Spinal cord (tissue), 10 donors: ENCODE measurements around the gene EAPP. TPM values are rescaled to one million over a fixed set of nuclear protein-coding genes. Genes with fewer than 3 reads are reported as not detected.
"Not testable (repeated sequence)": the region's sequence is repeated elsewhere in the genome, so short reads cannot be mapped to it uniquely, and the experiment has no call there.

ENCODE experiments used
- DNase-seq, 6 donors: peaks; one replicate each; pipeline versions ENCODE4 v3.0.0 to v3.0.0-alpha.2; 2013 to 2015; ENCODE audit warnings: low spot score in 6 of 6, low read depth in 4 of 6
- H3K27ac ChIP-seq: one replicate; pipeline ENCODE4 v1.5.1; 2013; ENCODE audit warnings: low read depth, low read length, control low read depth
- H3K27me3 ChIP-seq: one replicate; pipeline ENCODE4 v1.6.1; 2013; ENCODE audit warnings: low read length; ENCODE audit not compliant: control insufficient read depth, insufficient read depth
- H3K36me3 ChIP-seq: one replicate; pipeline ENCODE4 v1.6.1; 2013; ENCODE audit warnings: low read length; ENCODE audit not compliant: control insufficient read depth, insufficient read depth
- H3K4me1 ChIP-seq: one replicate; pipeline ENCODE4 v1.6.1; 2013; ENCODE audit warnings: low read length; ENCODE audit not compliant: control insufficient read depth, insufficient read depth
- H3K4me3 ChIP-seq: one replicate; pipeline ENCODE4 v1.5.1; 2013; ENCODE audit warnings: low read depth, low read length, control low read depth
- H3K9me3 ChIP-seq: one replicate; pipeline ENCODE4 v1.6.1; 2013; ENCODE audit warnings: low read length; ENCODE audit not compliant: control insufficient read depth, insufficient read depth
- WGBS: methylation state at CpG from one replicate; pipeline ENCODE4 v1.1.5; 2013; ENCODE audit warnings: missing lambda C conversion rate; ENCODE audit not compliant: insufficient coverage; 5-methylcytosine and 5-hydroxymethylcytosine counted together
- polyA plus RNA-seq, 2 donors: library from polyadenylated mRNA; unstranded; fragments of 120-200 nt; gene quantifications; one replicate each; pipeline ENCODE4 v1.2.1, GENCODE V29; 2013; ENCODE audit not compliant: insufficient read length in 2 of 2
- total RNA-seq, 2 donors: library from RNA; depleted of rRNA in 1 of 2; stranded (reverse); fragments of 120-200 nt in 1 of 2; fragments of >200 nt in 1 of 2; gene quantifications; one replicate each; pipeline versions ENCODE4 v1.2.3 to v1.2.4, GENCODE V29; 2013 to 2014
- donor health status: healthy.

The EAPP gene
- total and polyA plus RNA-seq, 4 donors = 48.3 to 69.9 (median 60.5) TPM

GRCh38 chr14:34496679-34497513 lies 42.6 kb downstream of the EAPP start:
- peaks cover 13% of the 10 kb centered on the region for H3K4me1 ChIP-seq
- peak overlapping the region; percentile 6 for H3K4me3 ChIP-seq
- 32% methylated on average over 8 of the region's 14 CpGs for WGBS
- H3K36me3 ChIP-seq = no peaks in the 10 kb centered on the region
- H3K27me3 ChIP-seq = no peaks in the 10 kb centered on the region
- peak overlapping the region; percentile 89 for H3K27ac ChIP-seq
- peak; percentile 33 to 84 (median 46) for DNase-seq
- no peaks in the 10 kb centered on the region for H3K9me3 ChIP-seq

- Histone ChIP-seq H3K4me3 (no peak overlapping the region), H3K27ac (peak overlapping the region; percentile 89)
- WGBS = 94% methylated on average over 6 of the region's 11 CpGs
Observed at GRCh38 chr14:34496007-34496678, 43.4 kb downstream of the EAPP start.

GRCh38 chr14:34489324-34489723 lies 50.2 kb downstream of the EAPP start:
- no peak overlapping the region for H3K4me3 ChIP-seq
- DNase-seq = no peak
- no peaks in the 10 kb centered on the region for H3K36me3 ChIP-seq
- no peak overlapping the region for H3K27ac ChIP-seq
- 90% methylated on average over 1 of the region's 1 CpG for WGBS
- no peaks in the 10 kb centered on the region for H3K4me1 ChIP-seq
- H3K9me3 ChIP-seq = no peaks in the 10 kb centered on the region
- no peaks in the 10 kb centered on the region for H3K27me3 ChIP-seq

More at GRCh38 chr14:34496007-34496678, 43.4 kb downstream of the EAPP start:
- Histone ChIP-seq H3K36me3 (no peaks in the 10 kb centered on the region), H3K27me3 (no peaks in the 10 kb centered on the region), H3K4me1 (peaks cover 13% of the 10 kb centered on the region), H3K9me3 (no peaks in the 10 kb centered on the region)
- peak in 1 of 6 donors; percentile 7 for DNase-seq

GRCh38 chr14:34488528-34488927 lies 51.0 kb downstream of the EAPP start:
- H3K4me3 ChIP-seq = no peak overlapping the region
- no peak overlapping the region for H3K27ac ChIP-seq
- H3K4me1 ChIP-seq = no peaks in the 10 kb centered on the region
- H3K9me3 ChIP-seq = no peaks in the 10 kb centered on the region
- no peaks in the 10 kb centered on the region for H3K36me3 ChIP-seq
- H3K27me3 ChIP-seq = no peaks in the 10 kb centered on the region
- no peak for DNase-seq
- WGBS = no CpG with 5 or more reads among the region's 7 CpGs

- 90% methylated on average over 1 of the region's 1 CpG for WGBS
- Histone ChIP-seq H3K27ac (no peak overlapping the region), H3K36me3 (no peaks in the 10 kb centered on the region), H3K27me3 (no peaks in the 10 kb centered on the region), H3K9me3 (no peaks in the 10 kb centered on the region), H3K4me3 (no peak overlapping the region), H3K4me1 (no peaks in the 10 kb centered on the region)
- DNase-seq = no peak
Observed at GRCh38 chr14:34484726-34485125, 54.8 kb downstream of the EAPP start.

GRCh38 chr14:34482463-34482862 lies 57.0 kb downstream of the EAPP start:
- Histone ChIP-seq H3K4me1 (no peaks in the 10 kb centered on the region), H3K36me3 (no peaks in the 10 kb centered on the region), H3K27me3 (no peaks in the 10 kb centered on the region), H3K9me3 (no peaks in the 10 kb centered on the region), H3K27ac (no peak overlapping the region), H3K4me3 (no peak overlapping the region)
- no peak for DNase-seq
- WGBS = 100% methylated on average over 2 of the region's 2 CpGs

- H3K4me3 ChIP-seq = no peak overlapping the region
- no peaks in the 10 kb centered on the region for H3K36me3 ChIP-seq
- H3K9me3 ChIP-seq = no peaks in the 10 kb centered on the region
- WGBS = no CpG with 5 or more reads among the region's 4 CpGs
- no peaks in the 10 kb centered on the region for H3K27me3 ChIP-seq
- no peak overlapping the region for H3K27ac ChIP-seq
- DNase-seq = no peak
- no peaks in the 10 kb centered on the region for H3K4me1 ChIP-seq
Observed at GRCh38 chr14:34479694-34480093, 59.8 kb downstream of the EAPP start.

GRCh38 chr14:34478261-34478660 lies 61.2 kb downstream of the EAPP start:
- Histone ChIP-seq H3K36me3 (no peaks in the 10 kb centered on the region), H3K27ac (no peak overlapping the region), H3K4me1 (no peaks in the 10 kb centered on the region), H3K27me3 (no peaks in the 10 kb centered on the region), H3K9me3 (no peaks in the 10 kb centered on the region), H3K4me3 (no peak overlapping the region)
- no peak for DNase-seq
- no CpG with 5 or more reads among the region's 1 CpG for WGBS

GRCh38 chr14:34476036-34476435 lies 63.5 kb downstream of the EAPP start:
- H3K36me3 ChIP-seq, H3K27ac ChIP-seq, H3K4me3 ChIP-seq, H3K4me1 ChIP-seq, DNase-seq, H3K9me3 ChIP-seq, H3K27me3 ChIP-seq: not testable (repeated sequence)
- WGBS = 97% methylated on average over 27 of the region's 31 CpGs

GRCh38 chr14:34475163-34475562 lies 64.3 kb downstream of the EAPP start:
- Histone ChIP-seq H3K27me3 (no peaks in the 10 kb centered on the region), H3K27ac (no peak overlapping the region), H3K4me1 (no peaks in the 10 kb centered on the region), H3K4me3 (no peak overlapping the region), H3K9me3 (no peaks in the 10 kb centered on the region), H3K36me3 (no peaks in the 10 kb centered on the region)
- WGBS = no CpG with 5 or more reads among the region's 6 CpGs
- DNase-seq = no peak
